Adrenal gland (tissue), 5 donors: ENCODE data around the gene CADM1.

Source experiments
- POLR2A ChIP-seq, 2 donors: fragments of 450-650 bp; IDR thresholded peaks; one replicate each; pipeline ENCODE4 v1.6.1; 2017; ENCODE audit warnings: antibody characterized with exemption in 2 of 2, mild to moderate bottlenecking in 2 of 2, moderate library complexity in 1 of 2
- TF ChIP-seq, protein P1 (sequence below), 6 experiments: fragments of 450-650 bp in 4 of 6; fragments of 200-600 bp in 2 of 6; sonication (generic) in 1 of 6; IDR thresholded peaks; 1 replicate in 5 of 6; 2 replicates in 1 of 6; pipeline versions ENCODE4 v1.5.1 to v1.8.0; 2016 to 2021; ENCODE audit warnings: antibody characterized with exemption in 6 of 6, mild to moderate bottlenecking in 2 of 6, moderate library complexity in 1 of 6
- donor health status: DM: no; HTN: no; CAD: no.

DNA sequence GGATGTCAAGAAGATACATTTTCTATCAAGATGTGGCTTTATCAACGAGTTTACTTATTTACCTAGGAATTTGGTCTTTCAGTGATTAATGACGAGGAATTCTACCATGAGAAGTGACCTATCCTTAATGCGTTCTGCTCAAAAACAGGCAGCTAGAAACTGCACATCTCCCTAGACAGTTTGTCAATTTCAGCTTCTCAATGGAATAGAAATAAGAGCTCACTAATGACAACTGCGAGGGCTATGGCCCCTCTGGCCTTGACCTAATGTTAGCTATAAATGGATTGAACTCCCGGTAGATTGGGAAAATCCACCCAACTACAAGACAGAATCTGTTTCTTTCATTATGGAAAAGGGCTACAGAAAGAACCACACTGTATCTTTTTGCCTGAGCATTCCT, 223.4 kb downstream of the CADM1 start:
- TF ChIP-seq, protein P1, sequence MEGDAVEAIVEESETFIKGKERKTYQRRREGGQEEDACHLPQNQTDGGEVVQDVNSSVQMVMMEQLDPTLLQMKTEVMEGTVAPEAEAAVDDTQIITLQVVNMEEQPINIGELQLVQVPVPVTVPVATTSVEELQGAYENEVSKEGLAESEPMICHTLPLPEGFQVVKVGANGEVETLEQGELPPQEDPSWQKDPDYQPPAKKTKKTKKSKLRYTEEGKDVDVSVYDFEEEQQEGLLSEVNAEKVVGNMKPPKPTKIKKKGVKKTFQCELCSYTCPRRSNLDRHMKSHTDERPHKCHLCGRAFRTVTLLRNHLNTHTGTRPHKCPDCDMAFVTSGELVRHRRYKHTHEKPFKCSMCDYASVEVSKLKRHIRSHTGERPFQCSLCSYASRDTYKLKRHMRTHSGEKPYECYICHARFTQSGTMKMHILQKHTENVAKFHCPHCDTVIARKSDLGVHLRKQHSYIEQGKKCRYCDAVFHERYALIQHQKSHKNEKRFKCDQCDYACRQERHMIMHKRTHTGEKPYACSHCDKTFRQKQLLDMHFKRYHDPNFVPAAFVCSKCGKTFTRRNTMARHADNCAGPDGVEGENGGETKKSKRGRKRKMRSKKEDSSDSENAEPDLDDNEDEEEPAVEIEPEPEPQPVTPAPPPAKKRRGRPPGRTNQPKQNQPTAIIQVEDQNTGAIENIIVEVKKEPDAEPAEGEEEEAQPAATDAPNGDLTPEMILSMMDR (IDR thresholded peaks at IDR 0.05) = no peak
- TF ChIP-seq POLR2A (IDR thresholded peaks at IDR 0.05) = no peak
